B cell (primary cell): ENCODE data around the gene LYSMD1. TPM values are rescaled to one million over a fixed set of nuclear protein-coding genes. Genes with fewer than 3 reads are reported as not detected.

ENCODE experiments used
- ATAC-seq: fragments of 200-7000 bp; cut with Tn5 transposase; one replicate; pipeline ENCODE4 v1.10.0; 2021; ENCODE audit warnings: low read depth, mild to moderate bottlenecking, moderate number of reproducible peaks, moderate library complexity
- CTCF ChIA-PET: fragments of 350-600 bp; sonication (Branson Sonifier 250); formaldehyde crosslinking; loops from one replicate; lab custom pipeline; 2021; ENCODE audit warnings: antibody characterized with exemption, inconsistent platforms; lab: Charles Lee
- POLR2A ChIA-PET: fragments of 350-600 bp; sonication (Branson Sonifier 250); formaldehyde crosslinking; loops from one replicate; lab custom pipeline; 2021; ENCODE audit warnings: antibody characterized with exemption; lab: Charles Lee
- DNase-seq: peaks from one replicate; pipeline ENCODE4 v3.0.0; 2013
- H2AFZ ChIP-seq: 2 replicates; pipeline ENCODE4 v1.6.1; 2012; ENCODE audit warnings: mild to moderate bottlenecking, low read depth, low read length; ENCODE audit not compliant: insufficient read depth, poor library complexity, severe bottlenecking
- H3K27ac ChIP-seq, 2 donors: 1 replicate in 1 of 2; 2 replicates in 1 of 2; pipeline ENCODE4 v1.5.1; 2012 to 2013; ENCODE audit warnings: low read length in 2 of 2, mild to moderate bottlenecking in 2 of 2, moderate library complexity in 1 of 2
- H3K27me3 ChIP-seq, 4 experiments: fragments of 200-600 bp in 1 of 4; sonication (generic) in 1 of 4; replicated peaks in 1 of 4; 1 replicate in 2 of 4; 2 replicates in 2 of 4; pipeline versions ENCODE4 v1.6.1 to v1.7.0; 2013 to 2016; ENCODE audit warnings: low read length in 3 of 4, mild to moderate bottlenecking in 2 of 4, mixed read lengths in 1 of 4, moderate library complexity in 1 of 4; ENCODE audit not compliant: insufficient read depth in 4 of 4, control insufficient read depth in 3 of 4; ENCODE audit errors: control extremely low read depth in 1 of 4
- H3K36me3 ChIP-seq, 2 experiments: replicated peaks in 1 of 2; 1 replicate in 1 of 2; 2 replicates in 1 of 2; pipeline versions ENCODE4 v1.6.1 to v1.7.1; 2013; ENCODE audit warnings: low read length in 1 of 2; ENCODE audit not compliant: insufficient read depth in 2 of 2, control insufficient read depth in 1 of 2; ENCODE audit errors: control extremely low read depth in 1 of 2, extremely low read depth in 1 of 2
- H3K4me1 ChIP-seq, 2 donors: fragments of 200-600 bp in 1 of 2; sonication (generic) in 1 of 2; 1 replicate in 1 of 2; 2 replicates in 1 of 2; pipeline versions ENCODE4 v1.5.1 to v1.6.1; 2013 to 2017; ENCODE audit warnings: low read length in 2 of 2; ENCODE audit not compliant: control insufficient read depth in 2 of 2, insufficient read depth in 2 of 2
- H3K4me2 ChIP-seq: replicated peaks from 2 replicates; pipeline ENCODE3; 2012; ENCODE audit warnings: mild to moderate bottlenecking, low read depth, low read length; ENCODE audit not compliant: poor library complexity, severe bottlenecking
- H3K4me3 ChIP-seq, 5 experiments: fragments of 200-600 bp in 1 of 5; sonication (generic) in 1 of 5; 1 replicate in 3 of 5; 2 replicates in 2 of 5; pipeline versions ENCODE4 v1.5.1 to v1.7.0; 2011 to 2016; ENCODE audit warnings: low read length in 4 of 5, mild to moderate bottlenecking in 4 of 5, low read depth in 2 of 5, control low read depth in 1 of 5, moderate library complexity in 1 of 5; ENCODE audit not compliant: insufficient read depth in 1 of 5; ENCODE audit errors: control extremely low read depth in 1 of 5, extremely low read depth in 1 of 5
- H3K79me2 ChIP-seq: fragments of 200-600 bp; sonication (generic); one replicate; pipeline ENCODE4 v1.6.0; 2016; ENCODE audit warnings: low read length; ENCODE audit not compliant: control insufficient read depth, insufficient read depth
- H3K9ac ChIP-seq: fragments of 200-600 bp; sonication (generic); 2 replicates; pipeline ENCODE4 v1.6.1; 2017; ENCODE audit warnings: mild to moderate bottlenecking, low read length, moderate library complexity
- H3K9me3 ChIP-seq, 3 donors: one replicate each; pipeline versions ENCODE4 v1.6.1 to v1.7.1; 2013; ENCODE audit warnings: low read length in 2 of 3; ENCODE audit not compliant: control insufficient read depth in 2 of 3, insufficient read depth in 1 of 3; ENCODE audit errors: control extremely low read depth in 1 of 3
- H4K20me1 ChIP-seq: 2 replicates; pipeline ENCODE4 v1.6.0; 2012; ENCODE audit warnings: mild to moderate bottlenecking, low read length; ENCODE audit not compliant: insufficient read depth, control insufficient read depth, poor library complexity, severe bottlenecking
- H3K27ac Mint-ChIP-seq: one replicate; pipeline ENCODE4 v1.8.0; 2021; ENCODE audit warnings: mixed read lengths
- H3K27me3 Mint-ChIP-seq: one replicate; pipeline ENCODE4 v1.8.0; 2021; ENCODE audit warnings: mixed read lengths
- H3K4me1 Mint-ChIP-seq: one replicate; pipeline ENCODE4 v1.8.0; 2021; ENCODE audit warnings: mixed read lengths
- H3K4me3 Mint-ChIP-seq: one replicate; pipeline ENCODE4 v1.8.0; 2021; ENCODE audit warnings: mixed read lengths
- H3K9me3 Mint-ChIP-seq: one replicate; pipeline ENCODE4 v1.8.0; 2022; ENCODE audit warnings: mixed read lengths; ENCODE audit not compliant: insufficient read depth
- CTCF ChIP-seq: fragments of 200-600 bp; IDR thresholded peaks from one replicate; pipeline ENCODE4 v1.8.0; 2022; ENCODE audit warnings: antibody characterized with exemption, mild to moderate bottlenecking
- EZH2 ChIP-seq: IDR thresholded peaks from 2 replicates; pipeline ENCODE4 v1.6.1; 2012; ENCODE audit warnings: borderline replicate concordance, low read depth, mild to moderate bottlenecking, moderate library complexity, low read length; ENCODE audit not compliant: insufficient read depth, poor library complexity, severe bottlenecking
- WGBS: methylation state at CpG from one replicate; pipeline ENCODE4 v1.1.5; 2013; ENCODE audit warnings: missing lambda C conversion rate; ENCODE audit not compliant: insufficient coverage; 5-methylcytosine and 5-hydroxymethylcytosine counted together
- intact Hi-C: fragments of 100-400 bp; cut with micrococcal nuclease; formaldehyde crosslinking; loops from one replicate; pipeline ENCODE4 v1.10.0; 2022
- polyA plus RNA-seq: library from polyadenylated mRNA; depleted of rRNA; stranded (reverse); fragments of >200 nt; gene quantifications from 2 replicates; pipeline ENCODE4 v1.2.3, GENCODE V29; 2012
- total RNA-seq, 2 donors: library from RNA; stranded (reverse); fragments of 120-200 nt in 1 of 2; gene quantifications; 1 replicate in 1 of 2; 2 replicates in 1 of 2; pipeline versions ENCODE4 v1.2.3 to v1.2.4, GENCODE V29; 2013 to 2022

The LYSMD1 gene
- total and polyA plus RNA-seq, 2 donors (not counting 1 experiment from before 2014, with no cell fraction given) = 1.4 to 5.8 TPM

GRCh38 chr1:151124763-151125403 lies 40.8 kb downstream of the LYSMD1 start:
- no peak overlapping the region for H3K4me2 ChIP-seq
- H4K20me1 ChIP-seq = no peaks in the 10 kb centered on the region
- no peak overlapping the region for H3K27ac Mint-ChIP-seq
- TF ChIP-seq EZH2 (no peak), CTCF (no peak)
- H3K4me3 ChIP-seq = no peak overlapping the region
- no peak overlapping the region for H3K9ac ChIP-seq
- H3K79me2 ChIP-seq = no peaks in the 10 kb centered on the region
- no peak overlapping the region for H3K27ac ChIP-seq
- H3K9me3 Mint-ChIP-seq = no peaks in the 10 kb centered on the region
- DNase-seq (no peak), ATAC-seq (no peak)
- ChIA-PET CTCF (interaction anchor here (1.1 to 1.6 kb wide), 3 partner anchors 17 to 22 kb away, joined by 3 to 5 read pairs (median 3); no protein-coding TSS in a partner anchor), POLR2A (no interaction called here)
- peaks cover 0 to 9% of the 10 kb centered on the region in 2 experiments for H3K36me3 ChIP-seq
- no peak overlapping the region for H2AFZ ChIP-seq
- H3K4me1 Mint-ChIP-seq = no peaks in the 10 kb centered on the region
- no peaks in the 10 kb centered on the region for H3K27me3 Mint-ChIP-seq
- H3K27me3 ChIP-seq = no peaks in the 10 kb centered on the region
- H3K9me3 ChIP-seq = no peaks in the 10 kb centered on the region
- WGBS = no CpG with 5 or more reads among the region's 5 CpGs
- no peak overlapping the region for H3K4me3 Mint-ChIP-seq
- no peaks in the 10 kb centered on the region for H3K4me1 ChIP-seq
- intact Hi-C loops = no loop called here

- H3K9me3 ChIP-seq = no peaks in the 10 kb centered on the region
- Mint-ChIP-seq H3K4me3 (no peak overlapping the region), H3K27ac (no peak overlapping the region), H3K4me1 (no peaks in the 10 kb centered on the region), H3K9me3 (no peaks in the 10 kb centered on the region), H3K27me3 (no peaks in the 10 kb centered on the region)
- ChIA-PET CTCF (interaction anchor here (0.6 to 1.2 kb wide), 3 partner anchors 13 to 368 kb away, joined by 3 read pairs; partner anchors contain the start of gene TNFAIP8L2), POLR2A (no interaction called here)
- no peaks in the 10 kb centered on the region for H4K20me1 ChIP-seq
- ATAC-seq (no peak), DNase-seq (no peak)
- H3K36me3 ChIP-seq = peaks cover 6 to 15% of the 10 kb centered on the region in 2 experiments
- TF ChIP-seq EZH2 (no peak), CTCF (no peak)
- no peak overlapping the region for H3K4me3 ChIP-seq
- H3K4me1 ChIP-seq = no peaks in the 10 kb centered on the region
- H3K4me2 ChIP-seq = no peak overlapping the region
- H3K27me3 ChIP-seq = no peaks in the 10 kb centered on the region
- no CpG with 5 or more reads among the region's 5 CpGs for WGBS
- intact Hi-C loops = no loop called here
- H3K79me2 ChIP-seq = no peaks in the 10 kb centered on the region
- H2AFZ ChIP-seq = no peak overlapping the region
- no peak overlapping the region for H3K27ac ChIP-seq
- H3K9ac ChIP-seq = no peak overlapping the region
Measured at GRCh38 chr1:151113877-151114276, 51.8 kb downstream of the LYSMD1 start.
